Uterus (tissue), 4 donors: ENCODE measurements around the gene PRADC1. TPM values are rescaled to one million over a fixed set of nuclear protein-coding genes. Genes with fewer than 3 reads are reported as not detected.
"Not testable (repeated sequence)": the region's sequence is repeated elsewhere in the genome, so short reads cannot be mapped to it uniquely, and the experiment has no call there.

ENCODE experiments used
- DNase-seq, 2 donors: peaks; one replicate each; pipeline ENCODE4 v3.0.0-alpha.2; 2019 to 2020
- H3K27ac ChIP-seq, 2 donors: fragments of 200-600 bp; sonication (generic); 1 replicate in 1 of 2; 2 replicates in 1 of 2; pipeline ENCODE4 v1.5.1; 2016 to 2018
- H3K27me3 ChIP-seq, 2 donors: fragments of 200-600 bp; sonication (generic); one replicate each; pipeline ENCODE4 v1.5.1; 2018 to 2019; ENCODE audit warnings: control low read depth in 1 of 2
- H3K36me3 ChIP-seq, 2 donors: fragments of 200-600 bp; sonication (generic); one replicate each; pipeline ENCODE4 v1.5.1; 2019; ENCODE audit warnings: control low read depth in 1 of 2
- H3K4me1 ChIP-seq, 2 donors: fragments of 200-600 bp; sonication (generic); one replicate each; pipeline ENCODE4 v1.5.1; 2018 to 2019; ENCODE audit warnings: control low read depth in 1 of 2
- H3K4me3 ChIP-seq, 2 donors: fragments of 200-600 bp; sonication (generic); 1 replicate in 1 of 2; 2 replicates in 1 of 2; pipeline ENCODE4 v1.5.1; 2018 to 2019; ENCODE audit warnings: mild to moderate bottlenecking in 1 of 2
- H3K9me3 ChIP-seq, 2 donors: fragments of 200-600 bp; sonication (generic); one replicate each; pipeline ENCODE4 v1.5.1; 2019; ENCODE audit warnings: control low read depth in 1 of 2
- POLR2A ChIP-seq, 2 donors: fragments of 450-650 bp; IDR thresholded peaks; one replicate each; pipeline ENCODE4 v1.6.1; 2016; ENCODE audit warnings: antibody characterized with exemption in 2 of 2, mild to moderate bottlenecking in 1 of 2, moderate library complexity in 1 of 2
- intact Hi-C: fragments of 100-400 bp; cut with DNase I; formaldehyde crosslinking; loops from one replicate; pipeline ENCODE4 v1.15.1; 2023; ENCODE audit warnings: low total_unique reads
- total RNA-seq, 4 donors: library from RNA; depleted of rRNA in 3 of 4; stranded (reverse); fragments of >200 nt in 3 of 4; gene quantifications; one replicate each; pipeline versions ENCODE4 v1.1.0 to v1.2.4, GENCODE V29; 2014 to 2023
- TF ChIP-seq, protein P1 (sequence below), 4 experiments: fragments of 200-600 bp in 2 of 4; fragments of 450-650 bp in 2 of 4; sonication (generic) in 2 of 4; IDR thresholded peaks; one replicate each; pipeline ENCODE4 v1.5.1; 2016 to 2019; ENCODE audit warnings: antibody characterized with exemption in 4 of 4, mild to moderate bottlenecking in 2 of 4, moderate library complexity in 1 of 4
- donor health status: DM: yes; HTN: yes; CAD: no.

PRADC1 gene
- total RNA-seq, 4 donors from 2014 or later: 2.3 to 11.8 (median 9.8) TPM

DNA sequence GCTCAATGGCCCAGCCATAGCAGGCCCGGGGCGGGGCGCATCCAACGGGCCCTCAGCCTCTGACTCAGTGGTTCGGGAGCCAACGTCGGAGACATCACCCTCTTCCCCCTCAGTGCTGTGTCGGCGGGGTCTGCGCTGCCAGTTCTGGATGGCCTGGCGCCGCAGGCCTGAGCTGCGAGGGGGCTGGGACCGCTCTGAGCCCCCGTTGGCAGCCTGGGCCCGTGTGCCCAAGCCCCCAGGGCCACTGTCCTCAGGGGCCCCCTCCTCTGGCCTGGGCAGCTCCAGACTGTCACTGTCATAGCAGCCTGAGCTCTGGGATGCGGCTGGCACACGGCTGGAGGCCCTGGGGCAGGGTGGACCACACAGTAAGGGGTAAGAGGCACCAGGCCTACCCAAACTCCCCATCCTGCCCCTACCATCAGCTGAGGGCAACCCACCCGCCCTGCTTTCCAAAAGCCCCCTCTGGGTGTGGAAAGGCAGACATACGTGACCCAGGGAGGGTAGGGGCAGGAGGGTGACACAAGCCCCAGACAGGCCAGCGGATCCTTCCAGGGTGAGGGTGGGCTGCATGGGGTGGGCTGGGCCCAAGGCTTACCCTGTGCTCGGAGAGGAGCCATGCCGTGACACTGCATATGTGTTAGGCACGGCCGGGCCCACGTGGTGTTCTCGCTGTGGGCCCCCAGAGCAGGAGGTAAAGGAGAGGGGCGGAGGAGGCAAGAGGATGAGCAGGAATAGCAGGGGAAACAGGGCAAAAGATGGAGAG lies 32.4 kb upstream of the PRADC1 start:
- TF ChIP-seq POLR2A (IDR thresholded peaks at IDR 0.05): no peak
- TF ChIP-seq, protein P1, sequence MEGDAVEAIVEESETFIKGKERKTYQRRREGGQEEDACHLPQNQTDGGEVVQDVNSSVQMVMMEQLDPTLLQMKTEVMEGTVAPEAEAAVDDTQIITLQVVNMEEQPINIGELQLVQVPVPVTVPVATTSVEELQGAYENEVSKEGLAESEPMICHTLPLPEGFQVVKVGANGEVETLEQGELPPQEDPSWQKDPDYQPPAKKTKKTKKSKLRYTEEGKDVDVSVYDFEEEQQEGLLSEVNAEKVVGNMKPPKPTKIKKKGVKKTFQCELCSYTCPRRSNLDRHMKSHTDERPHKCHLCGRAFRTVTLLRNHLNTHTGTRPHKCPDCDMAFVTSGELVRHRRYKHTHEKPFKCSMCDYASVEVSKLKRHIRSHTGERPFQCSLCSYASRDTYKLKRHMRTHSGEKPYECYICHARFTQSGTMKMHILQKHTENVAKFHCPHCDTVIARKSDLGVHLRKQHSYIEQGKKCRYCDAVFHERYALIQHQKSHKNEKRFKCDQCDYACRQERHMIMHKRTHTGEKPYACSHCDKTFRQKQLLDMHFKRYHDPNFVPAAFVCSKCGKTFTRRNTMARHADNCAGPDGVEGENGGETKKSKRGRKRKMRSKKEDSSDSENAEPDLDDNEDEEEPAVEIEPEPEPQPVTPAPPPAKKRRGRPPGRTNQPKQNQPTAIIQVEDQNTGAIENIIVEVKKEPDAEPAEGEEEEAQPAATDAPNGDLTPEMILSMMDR (IDR thresholded peaks at IDR 0.05): no peak
- H3K27me3 ChIP-seq: no peaks in the 10 kb centered on the region
- no peak overlapping the region for H3K27ac ChIP-seq
- no peaks in the 10 kb centered on the region for H3K36me3 ChIP-seq
- no peaks in the 10 kb centered on the region for H3K9me3 ChIP-seq
- intact Hi-C loops: no loop called here
- no peak for DNase-seq
- H3K4me1 ChIP-seq: peaks cover 0 to 3% of the 10 kb centered on the region in 2 donors
- no peak overlapping the region for H3K4me3 ChIP-seq

GRCh38 chr2:73264783-73265182 lies 31.7 kb upstream of the PRADC1 start:
- intact Hi-C loops: no loop called here
- TF ChIP-seq, protein P1 (IDR thresholded peaks at IDR 0.05): no peak
- no peak for TF ChIP-seq POLR2A (IDR thresholded peaks at IDR 0.05)
- H3K9me3 ChIP-seq: no peaks in the 10 kb centered on the region
- H3K4me3 ChIP-seq: no peak overlapping the region
- H3K27ac ChIP-seq: no peak overlapping the region
- no peaks in the 10 kb centered on the region for H3K27me3 ChIP-seq
- H3K36me3 ChIP-seq: no peaks in the 10 kb centered on the region
- peaks cover 0 to 3% of the 10 kb centered on the region in 2 donors for H3K4me1 ChIP-seq
- no peak for DNase-seq

- no peaks in the 10 kb centered on the region for H3K36me3 ChIP-seq
- no peaks in the 10 kb centered on the region for H3K27me3 ChIP-seq
- H3K27ac ChIP-seq: no peak overlapping the region
- no peaks in the 10 kb centered on the region for H3K9me3 ChIP-seq
- DNase-seq: no peak
- H3K4me3 ChIP-seq: no peak overlapping the region
- peaks cover 0 to 1% of the 10 kb centered on the region in 2 donors for H3K4me1 ChIP-seq
- intact Hi-C loops: no loop called here
- TF ChIP-seq, protein P1 (IDR thresholded peaks at IDR 0.05): no peak
- TF ChIP-seq POLR2A (IDR thresholded peaks at IDR 0.05): no peak
Measured at GRCh38 chr2:73264332-73264606, 31.2 kb upstream of the PRADC1 start.

- H3K4me3 ChIP-seq: no peak overlapping the region
- intact Hi-C loops: no loop called here
- H3K9me3 ChIP-seq: no peaks in the 10 kb centered on the region
- no peak for DNase-seq
- no peak overlapping the region for H3K27ac ChIP-seq
- H3K36me3 ChIP-seq: no peaks in the 10 kb centered on the region
- no peaks in the 10 kb centered on the region for H3K27me3 ChIP-seq
- TF ChIP-seq POLR2A (IDR thresholded peaks at IDR 0.05): no peak
- H3K4me1 ChIP-seq: no peaks in the 10 kb centered on the region
Measured at GRCh38 chr2:73263540-73264331, 30.7 kb upstream of the PRADC1 start.

DNA sequence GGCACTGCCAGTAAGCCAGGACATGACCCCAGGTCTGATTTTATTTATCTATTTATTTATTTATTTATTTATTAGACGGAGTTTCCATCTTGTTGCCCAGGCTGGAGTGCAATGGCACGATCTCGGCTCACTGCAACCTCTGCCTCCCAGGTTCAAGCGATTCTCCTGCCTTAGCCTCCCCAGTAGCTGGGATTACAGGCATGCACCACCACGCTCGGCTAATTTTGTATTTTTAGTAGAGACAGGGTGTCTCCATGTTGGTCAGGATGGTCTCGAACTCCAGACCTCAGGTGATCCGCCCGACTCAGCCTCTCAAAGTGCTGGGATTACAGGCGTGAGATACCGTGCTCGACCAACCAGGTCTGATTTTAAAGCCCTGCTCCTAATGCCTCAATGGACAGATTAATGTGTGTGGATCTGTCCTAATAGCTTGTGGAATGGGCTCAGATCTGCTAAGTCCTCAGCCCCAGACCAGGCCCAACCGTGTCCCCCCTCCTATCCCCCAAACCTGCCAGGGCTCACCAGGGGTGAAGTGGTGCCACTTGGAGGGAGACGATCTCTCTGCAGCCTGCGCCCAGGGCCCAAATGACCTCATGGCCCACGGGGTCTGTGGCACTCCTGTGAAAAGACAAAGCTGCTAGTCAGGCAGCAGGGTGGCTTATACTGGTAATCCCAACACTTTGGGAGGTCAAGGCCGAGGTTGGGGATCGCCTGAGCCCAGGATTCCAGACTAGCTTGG lies 29.8 kb upstream of the PRADC1 start:
- intact Hi-C loops, H3K4me1 ChIP-seq, H3K27me3 ChIP-seq: not testable (repeated sequence)

More for the DNA sequence above, 29.8 kb upstream of the PRADC1 start:
- not testable (repeated sequence) for H3K9me3 ChIP-seq, DNase-seq, H3K27ac ChIP-seq, H3K36me3 ChIP-seq, H3K4me3 ChIP-seq
